MM.1S (cell line): ENCODE results near the gene ADGRD1.
"Not testable (repeated sequence)": the region's sequence is repeated elsewhere in the genome, so short reads cannot be mapped to it uniquely, and the experiment has no call there.

ENCODE experiments used
- CTCF ChIP-seq: fragments of 300-600 bp; sonication (generic); IDR thresholded peaks from 2 replicates; pipeline ENCODE4 v1.5.1; 2016; ENCODE audit warnings: antibody characterized with exemption, low read length, mixed read lengths
- EZH2 ChIP-seq: fragments of 300-600 bp; sonication (generic); optimal IDR thresholded peaks from 2 replicates; pipeline ENCODE3; 2017; ENCODE audit warnings: low read depth, mild to moderate bottlenecking, antibody characterized with exemption, low read length, mixed read lengths
- EZH2phosphoT487 ChIP-seq: fragments of 300-600 bp; sonication (generic); IDR thresholded peaks from 2 replicates; pipeline ENCODE4 v1.6.1; 2018; ENCODE audit warnings: antibody characterized with exemption, low read length

DNA sequence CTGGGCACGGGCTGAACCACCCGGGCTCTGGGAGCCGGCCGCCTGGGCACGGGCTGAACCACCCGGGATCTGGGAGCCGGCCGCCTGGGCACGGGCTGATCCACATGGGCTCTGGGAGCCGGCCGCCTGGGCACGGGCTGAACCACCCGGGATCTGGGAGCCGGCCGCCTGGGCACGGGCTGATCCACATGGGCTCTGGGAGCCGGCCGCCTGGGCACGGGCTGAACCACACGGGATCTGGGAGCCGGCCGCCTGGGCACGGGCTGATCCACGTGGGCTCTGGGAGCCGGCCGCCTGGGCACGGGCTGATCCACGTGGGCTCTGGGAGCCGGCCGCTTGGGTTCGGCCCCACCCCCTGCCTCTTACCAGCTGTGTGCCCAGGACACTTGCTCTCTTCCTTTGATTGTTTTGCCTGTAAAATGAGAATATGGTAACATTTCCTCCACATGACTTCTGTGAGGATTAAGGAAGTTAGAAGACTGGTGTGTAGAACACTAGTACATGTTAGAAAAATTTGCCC lies 48.7 kb upstream of the ADGRD1 start:
- TF ChIP-seq CTCF, EZH2, EZH2phosphoT487: not testable (repeated sequence)
